Activated naive CD8-positive, alpha-beta T cell treated with anti-CD3 and anti-CD28 coated beads, Interleukin-2, amount 50 U/mL, for 24 hours (primary cell): ENCODE data around the gene BTLA.
"Not testable (repeated sequence)": the region's sequence is repeated elsewhere in the genome, so short reads cannot be mapped to it uniquely, and the experiment has no call there.

ENCODE experiments used
- ATAC-seq: fragments of 150-1000 bp; cut with Tn5 transposase; one replicate; pipeline ENCODE4 v1.10.0; 2021
- DNase-seq: peaks from one replicate; pipeline ENCODE4 v3.0.0; 2021
- H3K27ac Mint-ChIP-seq: one replicate; pipeline ENCODE4 v1.8.0; 2021; ENCODE audit warnings: mild to moderate bottlenecking, mixed read lengths
- H3K27me3 Mint-ChIP-seq: one replicate; pipeline ENCODE4 v1.8.0; 2021; ENCODE audit warnings: mixed read lengths
- H3K36me3 Mint-ChIP-seq: one replicate; pipeline ENCODE4 v1.8.0; 2021; ENCODE audit warnings: low read depth, mixed read lengths
- H3K4me1 Mint-ChIP-seq: one replicate; pipeline ENCODE4 v1.8.0; 2021; ENCODE audit warnings: mixed read lengths
- H3K4me3 Mint-ChIP-seq: one replicate; pipeline ENCODE4 v1.8.0; 2021; ENCODE audit warnings: mild to moderate bottlenecking, moderate library complexity, mixed read lengths
- H3K9me3 Mint-ChIP-seq: one replicate; pipeline ENCODE4 v1.8.0; 2021; ENCODE audit warnings: mixed read lengths

BTLA gene

GRCh38 chr3:112474796-112475195, 24.5 kb downstream of the BTLA start:
- peak overlapping the region; percentile 36 for H3K27ac Mint-ChIP-seq
- DNase-seq (no peak), ATAC-seq (no peak)
- H3K36me3 Mint-ChIP-seq, result peaks cover 76% of the 10 kb centered on the region
- H3K9me3 Mint-ChIP-seq, result no peaks in the 10 kb centered on the region
- no peak overlapping the region for H3K4me3 Mint-ChIP-seq
- H3K27me3 Mint-ChIP-seq, result no peaks in the 10 kb centered on the region
- peaks cover 66% of the 10 kb centered on the region for H3K4me1 Mint-ChIP-seq

GRCh38 chr3:112472691-112473090, 26.6 kb downstream of the BTLA start:
- no peak for ATAC-seq
- Mint-ChIP-seq H3K4me1 (peaks cover 70% of the 10 kb centered on the region), H3K9me3 (no peaks in the 10 kb centered on the region), H3K27me3 (no peaks in the 10 kb centered on the region), H3K36me3 (peaks cover 66% of the 10 kb centered on the region), H3K27ac (no peak overlapping the region), H3K4me3 (no peak overlapping the region)
- no peak for DNase-seq

GRCh38 chr3:112471596-112472325, 27.5 kb downstream of the BTLA start:
- DNase-seq, result no peak
- H3K4me3 Mint-ChIP-seq, result no peak overlapping the region
- peak overlapping the region; percentile 5 for H3K27ac Mint-ChIP-seq

GRCh38 chr3:112470788-112471187, 28.5 kb downstream of the BTLA start:
- H3K36me3 Mint-ChIP-seq, result peaks cover 69% of the 10 kb centered on the region
- H3K4me3 Mint-ChIP-seq, result no peak overlapping the region

More at GRCh38 chr3:112471596-112472325, 27.5 kb downstream of the BTLA start:
- H3K36me3 Mint-ChIP-seq, result peaks cover 64% of the 10 kb centered on the region
- H3K27me3 Mint-ChIP-seq, result no peaks in the 10 kb centered on the region
- no peaks in the 10 kb centered on the region for H3K9me3 Mint-ChIP-seq
- ATAC-seq, result no peak
- H3K4me1 Mint-ChIP-seq, result peaks cover 76% of the 10 kb centered on the region

GRCh38 chr3:112469671-112470070, 29.6 kb downstream of the BTLA start:
- H3K27me3 Mint-ChIP-seq, result no peaks in the 10 kb centered on the region
- H3K27ac Mint-ChIP-seq, result peak overlapping the region; percentile 44
- peaks cover 85% of the 10 kb centered on the region for H3K4me1 Mint-ChIP-seq
- DNase-seq (no peak), ATAC-seq (no peak)
- H3K9me3 Mint-ChIP-seq, result no peaks in the 10 kb centered on the region
- H3K36me3 Mint-ChIP-seq, result peaks cover 70% of the 10 kb centered on the region
- H3K4me3 Mint-ChIP-seq, result no peak overlapping the region

More at GRCh38 chr3:112470788-112471187, 28.5 kb downstream of the BTLA start:
- Mint-ChIP-seq H3K27ac (peak overlapping the region; percentile 27), H3K27me3 (no peaks in the 10 kb centered on the region), H3K4me1 (peaks cover 83% of the 10 kb centered on the region), H3K9me3 (no peaks in the 10 kb centered on the region)
- no peak for DNase-seq
- ATAC-seq, result no peak

GRCh38 chr3:112467539-112467938, 31.7 kb downstream of the BTLA start:
- peak overlapping the region; percentile 52 for H3K27ac Mint-ChIP-seq
- no peaks in the 10 kb centered on the region for H3K9me3 Mint-ChIP-seq
- H3K27me3 Mint-ChIP-seq, result no peaks in the 10 kb centered on the region
- H3K4me1 Mint-ChIP-seq, result peaks cover 85% of the 10 kb centered on the region
- H3K4me3 Mint-ChIP-seq, result no peak overlapping the region
- DNase-seq (no peak), ATAC-seq (no peak)
- H3K36me3 Mint-ChIP-seq, result peaks cover 68% of the 10 kb centered on the region

GRCh38 chr3:112466020-112466419, 33.3 kb downstream of the BTLA start:
- Mint-ChIP-seq H3K4me3 (no peak overlapping the region), H3K9me3 (peaks cover 11% of the 10 kb centered on the region), H3K27ac (peak overlapping the region; percentile 47), H3K4me1 (peaks cover 87% of the 10 kb centered on the region), H3K27me3 (no peaks in the 10 kb centered on the region), H3K36me3 (peaks cover 66% of the 10 kb centered on the region)
- DNase-seq (no peak), ATAC-seq (no peak)

- Mint-ChIP-seq H3K36me3 (peaks cover 59% of the 10 kb centered on the region), H3K9me3 (peaks cover 13% of the 10 kb centered on the region), H3K27ac (peak overlapping the region; percentile 74), H3K27me3 (no peaks in the 10 kb centered on the region), H3K4me1 (peaks cover 87% of the 10 kb centered on the region), H3K4me3 (peak overlapping the region; percentile 19)
- ATAC-seq (no peak), DNase-seq (no peak)
These were observed 35.0 kb downstream of the BTLA start for GRCh38 chr3:112464264-112464663.

- peaks cover 55% of the 10 kb centered on the region for H3K36me3 Mint-ChIP-seq
These were observed 36.0 kb downstream of the BTLA start for GRCh38 chr3:112463250-112463649.

GRCh38 chr3:112461787-112462186, 37.5 kb downstream of the BTLA start:
- peak overlapping the region; percentile 32 for H3K4me3 Mint-ChIP-seq

More at GRCh38 chr3:112463250-112463649, 36.0 kb downstream of the BTLA start:
- ATAC-seq (peak; percentile 50), DNase-seq (no peak)
- H3K27me3 Mint-ChIP-seq, result no peaks in the 10 kb centered on the region
- peak overlapping the region; percentile 74 for H3K27ac Mint-ChIP-seq
- peaks cover 13% of the 10 kb centered on the region for H3K9me3 Mint-ChIP-seq
- peaks cover 88% of the 10 kb centered on the region for H3K4me1 Mint-ChIP-seq
- peak overlapping the region; percentile 41 for H3K4me3 Mint-ChIP-seq

GRCh38 chr3:112460519-112461195, 38.6 kb downstream of the BTLA start:
- Mint-ChIP-seq H3K9me3 (peaks cover 13% of the 10 kb centered on the region), H3K27me3 (no peaks in the 10 kb centered on the region), H3K4me1 (peaks cover 79% of the 10 kb centered on the region), H3K27ac (peak overlapping the region; percentile 93), H3K36me3 (peaks cover 38% of the 10 kb centered on the region), H3K4me3 (peak overlapping the region; percentile 57)
- peak; percentile 68 for ATAC-seq
- DNase-seq, result no peak

More at GRCh38 chr3:112461787-112462186, 37.5 kb downstream of the BTLA start:
- not testable (repeated sequence) for ATAC-seq, DNase-seq, H3K27me3 Mint-ChIP-seq
- peaks cover 13% of the 10 kb centered on the region for H3K9me3 Mint-ChIP-seq
- H3K27ac Mint-ChIP-seq, result peak overlapping the region; percentile 93
- peaks cover 47% of the 10 kb centered on the region for H3K36me3 Mint-ChIP-seq
- H3K4me1 Mint-ChIP-seq, result peaks cover 85% of the 10 kb centered on the region

GRCh38 chr3:112459750-112460149, 39.5 kb downstream of the BTLA start:
- H3K9me3 Mint-ChIP-seq, result peaks cover 13% of the 10 kb centered on the region
- DNase-seq (no peak), ATAC-seq (peak; percentile 77)
- peaks cover 73% of the 10 kb centered on the region for H3K4me1 Mint-ChIP-seq
- peak overlapping the region; percentile 93 for H3K27ac Mint-ChIP-seq
- H3K36me3 Mint-ChIP-seq, result peaks cover 30% of the 10 kb centered on the region
- H3K4me3 Mint-ChIP-seq, result peak overlapping the region; percentile 57
- no peaks in the 10 kb centered on the region for H3K27me3 Mint-ChIP-seq

GRCh38 chr3:112456147-112456546, 43.1 kb downstream of the BTLA start:
- H3K4me1 Mint-ChIP-seq, result peaks cover 39% of the 10 kb centered on the region
- no peaks in the 10 kb centered on the region for H3K27me3 Mint-ChIP-seq
- H3K4me3 Mint-ChIP-seq, result no peak overlapping the region
- DNase-seq, result no peak
- H3K27ac Mint-ChIP-seq, result no peak overlapping the region
- no peak for ATAC-seq
- peaks cover 4% of the 10 kb centered on the region for H3K9me3 Mint-ChIP-seq
- H3K36me3 Mint-ChIP-seq, result peaks cover 7% of the 10 kb centered on the region

GRCh38 chr3:112448939-112449338, 50.3 kb downstream of the BTLA start:
- no peaks in the 10 kb centered on the region for H3K36me3 Mint-ChIP-seq

GRCh38 chr3:112446343-112446742, 52.9 kb downstream of the BTLA start:
- H3K27ac Mint-ChIP-seq, result no peak overlapping the region
- H3K4me1 Mint-ChIP-seq, result peaks cover 21% of the 10 kb centered on the region
- ATAC-seq, result no peak
- no peaks in the 10 kb centered on the region for H3K27me3 Mint-ChIP-seq
- no peaks in the 10 kb centered on the region for H3K36me3 Mint-ChIP-seq
- H3K9me3 Mint-ChIP-seq, result peaks cover 4% of the 10 kb centered on the region
- DNase-seq, result no peak
- no peak overlapping the region for H3K4me3 Mint-ChIP-seq

More at GRCh38 chr3:112448939-112449338, 50.3 kb downstream of the BTLA start:
- Mint-ChIP-seq H3K4me3 (no peak overlapping the region), H3K4me1 (peaks cover 21% of the 10 kb centered on the region), H3K27me3 (no peaks in the 10 kb centered on the region), H3K9me3 (no peaks in the 10 kb centered on the region), H3K27ac (no peak overlapping the region)
- DNase-seq (no peak), ATAC-seq (no peak)
